ENCODE data around the gene ELOVL1.
"Not testable (repeated sequence)": the region's sequence is repeated elsewhere in the genome, so short reads cannot be mapped to it uniquely, and the experiment has no call there.

Gene ELOVL1

GRCh38 chr1:43367904-43368645 is at the start of gene ELOVL1:
TSS of gene ELOVL1 (minus strand) at chr1:43368011. CDS start at chr1:43365609, 2,402 bp downstream.
- DNase-seq (ENCODE audit: low spot score), result peak; percentile 85

- no peak for DNase-seq (ENCODE audit: low spot score)
Observed at GRCh38 chr1:43415901-43416300, 48.1 kb upstream of the ELOVL1 start.

GRCh38 chr1:43414634-43415223 is 46.9 kb upstream of the ELOVL1 start:
- peak; percentile 65 for DNase-seq (ENCODE audit: low spot score)

DNA sequence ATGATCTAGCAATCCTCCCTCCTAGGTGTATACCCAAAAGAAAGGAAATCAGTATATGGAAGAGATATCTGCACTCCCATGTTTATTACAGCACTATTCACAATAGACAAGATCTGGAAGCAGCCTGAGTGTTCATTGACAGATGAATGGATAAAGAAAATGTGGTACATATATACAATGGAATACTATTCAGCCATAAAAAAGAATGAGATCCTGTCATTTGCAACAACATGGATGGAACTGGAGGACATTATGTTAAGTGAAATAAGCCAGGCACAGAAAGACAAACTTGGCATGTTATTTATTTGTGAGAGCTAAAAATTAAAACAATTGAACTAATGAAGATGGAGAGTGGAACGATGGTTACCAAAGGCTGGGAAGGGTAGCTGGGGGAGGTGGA is 45.6 kb upstream of the ELOVL1 start:
- not testable (repeated sequence) for DNase-seq (ENCODE audit: low spot score)

GRCh38 chr1:43410571-43410970 is 42.8 kb upstream of the ELOVL1 start:
- DNase-seq (ENCODE audit: low spot score), result no peak

DNA sequence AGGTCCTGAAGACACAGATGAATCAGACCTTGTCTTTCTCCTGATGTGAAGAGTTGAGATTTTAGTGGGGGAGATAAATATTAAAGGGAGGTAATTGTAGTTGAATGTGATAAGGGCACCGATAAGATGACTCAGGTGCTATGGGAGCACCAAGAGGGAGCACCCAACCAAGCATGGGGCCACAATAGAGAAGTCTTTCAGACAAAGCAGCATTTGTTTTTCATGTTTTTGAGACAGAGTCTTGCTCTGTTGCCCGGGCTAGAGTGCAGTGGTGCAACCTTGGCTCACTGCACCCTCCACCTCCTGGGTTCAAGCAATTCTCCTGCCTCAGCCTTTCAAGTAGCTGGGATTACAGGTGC is 38.0 kb upstream of the ELOVL1 start:
- DNase-seq (ENCODE audit: low spot score), result no peak

DNA sequence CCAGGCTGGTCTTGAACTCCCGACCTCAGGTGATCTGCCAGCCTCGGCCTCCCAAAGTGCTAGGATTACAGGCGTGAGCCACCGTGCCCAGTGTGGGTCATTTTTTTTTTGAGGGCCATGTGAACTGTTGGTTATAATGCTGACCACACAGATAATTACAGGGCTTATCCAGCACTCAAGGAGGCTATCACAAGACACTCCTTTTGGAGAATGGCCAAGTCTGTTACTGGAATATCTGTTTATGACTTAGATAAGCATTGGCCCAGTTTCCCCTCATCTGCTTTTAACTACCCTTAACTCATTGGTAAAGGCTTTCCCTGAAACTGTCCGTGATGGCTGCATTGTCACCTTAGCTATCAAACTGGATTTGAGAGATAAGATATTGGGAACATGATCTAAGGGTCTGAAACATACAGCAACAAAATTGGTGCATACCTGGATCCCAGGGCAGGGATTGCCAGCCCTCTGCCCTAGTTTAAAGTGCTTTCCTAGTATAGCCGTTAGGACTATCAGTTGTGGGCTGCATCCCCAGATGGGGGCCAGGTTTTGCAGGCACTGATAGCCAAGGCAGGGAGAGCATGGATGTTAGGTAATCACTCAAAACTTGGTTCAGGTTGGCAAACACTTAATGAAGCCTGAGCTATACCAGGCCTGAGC is 37.5 kb upstream of the ELOVL1 start:
- no peak for DNase-seq (ENCODE audit: low spot score)

- DNase-seq (ENCODE audit: low spot score), result no peak
Observed at GRCh38 chr1:43404353-43404752, 36.5 kb upstream of the ELOVL1 start.

DNA sequence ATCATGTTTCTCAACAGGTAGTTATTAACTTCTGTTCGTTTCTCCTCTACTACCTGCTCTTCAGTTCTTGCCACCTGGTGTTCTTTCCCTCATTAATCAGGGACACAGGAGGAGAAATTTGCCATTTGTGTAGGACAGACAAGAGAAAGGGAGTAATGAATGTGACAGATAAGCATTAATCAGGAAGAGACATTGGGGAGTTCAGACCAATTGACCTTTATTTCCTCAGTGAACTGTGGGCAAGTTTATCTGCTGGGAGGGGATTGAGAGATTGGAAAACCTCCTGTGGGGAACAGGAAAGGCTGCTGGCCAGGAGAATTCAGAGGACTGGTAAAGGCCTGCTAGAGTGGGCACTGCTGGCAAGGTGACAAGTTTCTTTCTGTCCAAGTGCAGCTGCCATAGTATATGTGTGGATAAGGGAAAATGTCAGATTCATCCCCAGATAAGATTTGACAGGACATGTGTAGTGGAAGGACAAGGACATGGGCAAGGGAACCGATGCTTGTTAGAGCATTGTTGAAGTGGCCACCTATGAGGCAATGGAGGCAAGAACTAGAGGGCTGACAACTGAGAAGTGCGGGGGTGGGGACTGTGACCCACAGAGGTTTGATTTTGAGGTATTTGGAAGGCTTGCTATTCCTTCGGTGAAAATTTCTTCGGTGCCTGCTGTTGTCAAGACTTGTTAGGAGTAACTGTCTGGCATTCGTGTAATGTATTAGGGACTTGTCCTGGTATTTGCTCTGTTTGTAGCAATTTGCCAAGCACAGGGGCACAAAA is 34.5 kb upstream of the ELOVL1 start:
- DNase-seq (ENCODE audit: low spot score), result no peak

DNA sequence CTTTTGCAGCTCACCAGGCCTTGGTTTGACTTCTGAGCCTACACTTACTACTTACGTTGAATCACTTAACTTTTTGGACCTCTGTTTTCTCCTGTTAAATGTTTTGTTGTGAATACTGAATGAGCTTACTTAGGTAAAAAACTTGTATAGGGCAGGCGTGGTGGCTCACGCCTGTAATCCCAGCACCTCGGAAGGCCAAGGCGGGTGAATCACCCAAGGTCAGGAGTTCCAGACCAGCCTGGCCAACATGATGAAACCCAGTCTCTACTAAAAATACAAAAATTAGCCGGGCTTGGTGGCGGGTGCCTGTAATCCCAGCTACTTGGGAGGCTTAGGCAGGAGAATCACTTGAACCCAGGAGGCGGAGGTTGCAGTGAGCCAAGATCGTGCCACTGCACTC is 32.6 kb upstream of the ELOVL1 start:
- not testable (repeated sequence) for DNase-seq (ENCODE audit: low spot score)

DNA sequence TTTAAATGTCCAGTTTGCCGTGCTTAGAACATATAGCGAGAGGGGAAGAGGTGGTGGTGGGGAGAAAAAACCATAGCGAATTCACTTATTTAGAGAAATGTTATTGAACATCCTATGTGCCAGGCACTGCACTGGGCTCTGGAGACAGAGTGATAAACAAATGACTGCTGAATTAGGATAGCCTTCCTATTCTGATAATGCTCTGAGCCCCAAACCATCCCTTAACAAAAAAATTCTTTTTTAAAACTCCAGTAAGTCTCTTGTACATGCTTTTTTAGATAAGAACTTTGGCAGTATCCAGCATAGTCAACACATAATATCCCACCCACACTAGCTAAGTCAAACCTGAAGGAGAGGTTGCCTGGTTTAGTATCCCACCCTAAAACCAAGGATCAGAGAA is 30.4 kb upstream of the ELOVL1 start:
- DNase-seq (ENCODE audit: low spot score), result no peak

- no peak for DNase-seq (ENCODE audit: low spot score)
Observed at GRCh38 chr1:43396059-43396458, 28.2 kb upstream of the ELOVL1 start.

DNA sequence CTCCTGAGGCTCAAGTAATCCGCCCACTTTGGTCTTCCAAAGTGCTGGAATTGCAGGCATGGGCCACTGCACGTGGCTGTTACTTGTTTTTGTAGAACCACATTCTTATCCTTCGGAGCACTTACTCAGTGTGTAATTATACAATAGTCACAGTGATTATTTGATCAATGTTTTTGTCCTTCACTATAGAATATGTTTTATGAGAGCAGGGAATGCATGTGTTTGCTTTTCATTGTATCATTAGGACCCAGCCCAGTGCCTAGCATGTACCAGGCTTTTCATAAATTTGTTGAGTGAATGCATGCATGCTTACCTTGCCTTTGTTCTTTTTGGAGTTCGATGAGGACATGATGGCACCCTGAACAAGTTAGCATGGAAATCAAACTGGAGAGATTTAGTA is 27.7 kb upstream of the ELOVL1 start:
- DNase-seq (ENCODE audit: low spot score), result no peak

- no peak for DNase-seq (ENCODE audit: low spot score)
Observed at GRCh38 chr1:43392702-43393101, 24.9 kb upstream of the ELOVL1 start.

DNA sequence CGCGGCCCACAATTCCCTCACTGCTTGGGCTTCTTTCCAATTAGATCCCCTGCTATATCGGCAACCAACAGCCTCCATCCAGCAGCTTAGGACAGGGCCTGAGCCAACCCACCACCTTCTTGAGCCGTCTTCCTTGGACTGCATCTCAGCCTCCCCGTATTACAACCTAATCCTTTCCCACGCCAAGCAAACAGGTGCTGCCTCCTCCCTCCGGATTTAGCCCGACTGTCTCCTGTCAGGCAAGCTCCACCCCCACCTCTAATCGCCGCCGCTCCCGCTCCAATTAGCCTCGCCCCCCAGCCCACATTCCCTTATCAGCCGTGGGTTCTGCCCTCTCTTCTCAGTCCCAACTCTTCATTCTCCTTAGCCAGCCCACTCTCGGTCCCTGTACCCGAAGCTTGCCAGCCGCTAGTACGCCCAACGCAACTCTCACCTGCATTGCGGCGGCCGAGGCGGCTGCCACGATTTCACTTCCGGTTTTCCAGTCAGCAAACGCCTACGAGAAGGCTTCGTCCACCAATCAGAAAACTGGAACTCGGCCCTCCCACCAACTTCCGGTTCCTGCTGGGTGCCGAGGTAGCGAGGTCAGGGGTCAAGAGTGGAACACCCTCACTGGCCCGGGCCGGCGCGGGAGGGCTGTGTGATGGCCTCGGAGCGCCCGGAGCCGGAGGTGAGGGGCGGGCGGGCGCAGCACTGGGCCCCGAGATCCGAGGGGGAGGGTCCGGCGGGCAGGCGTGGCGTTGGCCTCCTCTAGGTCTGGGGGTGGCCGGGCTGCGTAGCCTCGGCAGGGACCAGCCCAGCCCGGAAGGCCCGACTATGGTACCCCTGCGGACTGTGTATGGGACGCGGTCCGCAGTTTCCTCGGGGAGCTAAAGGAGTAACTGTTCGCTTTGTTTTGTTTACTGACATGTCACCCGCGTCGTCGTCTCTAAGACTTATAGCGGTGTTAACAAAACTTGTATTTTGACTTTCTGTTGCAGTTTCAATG is 21.8 kb upstream of the ELOVL1 start, which contains the start of the genes MED8 and SZT2:
Gene MED8, minus strand, starts transcription at position 475 of the 988 bp plus-strand sequence. Its CDS starts 36 bp downstream, at position 439.
Gene SZT2, plus strand, starts transcription at position 574 of the 988 bp plus-strand sequence. Its CDS starts 70 bp downstream, at position 644.
- peak; percentile 93 for DNase-seq (ENCODE audit: low spot score)

- DNase-seq (ENCODE audit: low spot score), result no peak
Observed at GRCh38 chr1:43388613-43389012, 20.8 kb upstream of the ELOVL1 start.

- no peak for DNase-seq (ENCODE audit: low spot score)
Observed at GRCh38 chr1:43387976-43388599, 20.3 kb upstream of the ELOVL1 start.

- DNase-seq (ENCODE audit: low spot score), result no peak
Observed at GRCh38 chr1:43386676-43387075, 18.9 kb upstream of the ELOVL1 start.

DNA sequence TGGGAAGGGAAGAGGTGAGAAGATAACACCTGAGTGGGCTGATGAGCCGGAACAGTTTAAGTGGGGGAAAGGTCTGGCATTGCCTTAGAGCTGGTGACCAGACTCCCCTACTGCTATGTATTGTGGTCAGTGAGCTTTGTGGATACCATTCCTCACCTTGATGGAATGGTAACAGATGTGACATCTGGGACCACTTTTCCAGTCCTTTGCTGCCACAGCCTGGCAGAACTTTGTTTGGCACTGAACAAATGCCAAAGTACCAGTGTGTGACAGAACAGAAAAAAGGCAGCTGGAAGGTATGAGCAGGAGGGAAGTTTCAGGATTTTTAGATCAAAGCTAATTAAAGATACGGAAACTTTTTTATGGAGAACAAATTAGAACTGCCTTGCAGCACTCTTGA is 15.6 kb upstream of the ELOVL1 start:
- DNase-seq (ENCODE audit: low spot score), result no peak

- DNase-seq (ENCODE audit: low spot score), result no peak
Observed at GRCh38 chr1:43382027-43382779, 14.4 kb upstream of the ELOVL1 start.
